NCI-H524 (cell line): ENCODE data around the gene MET.

Source experiments
- DNase-seq, 2 experiments: peaks; one replicate each; lab custom pipeline; 2025; lab: John Stamatoyannopoulos, UW

Gene MET

DNA sequence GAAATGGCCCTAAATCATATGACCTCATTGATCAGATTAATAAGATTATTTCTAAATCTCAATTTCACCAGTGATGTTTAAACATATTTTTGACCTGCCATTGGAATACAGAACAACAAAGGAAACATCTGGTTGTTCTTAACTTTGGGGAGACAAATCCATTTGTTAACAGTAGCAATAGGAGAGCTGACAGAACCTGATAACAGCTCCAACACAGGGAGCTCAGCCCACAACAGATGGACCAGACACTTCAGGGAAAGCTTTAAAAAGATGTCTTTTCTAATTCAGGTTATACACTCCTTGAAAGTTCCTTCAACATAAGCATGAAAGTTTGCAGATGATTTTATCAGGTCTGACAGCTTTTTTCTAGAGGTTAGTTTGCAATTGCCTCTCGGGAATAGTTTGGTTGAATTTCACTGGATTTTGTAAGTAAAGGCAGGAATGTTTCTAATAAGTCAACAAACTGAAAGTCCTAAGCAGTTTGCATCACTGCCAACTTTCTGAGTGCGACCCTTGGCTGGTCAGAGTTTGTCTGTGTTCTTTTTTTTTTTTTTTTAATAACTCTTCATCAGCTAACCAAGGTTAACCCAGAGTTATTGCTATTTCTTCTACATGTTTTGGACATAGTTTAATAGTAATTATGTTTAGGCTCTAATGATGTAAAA, 6.5 kb upstream of the MET start:
- DNase-seq, result peak; percentile 31 to 77

DNA sequence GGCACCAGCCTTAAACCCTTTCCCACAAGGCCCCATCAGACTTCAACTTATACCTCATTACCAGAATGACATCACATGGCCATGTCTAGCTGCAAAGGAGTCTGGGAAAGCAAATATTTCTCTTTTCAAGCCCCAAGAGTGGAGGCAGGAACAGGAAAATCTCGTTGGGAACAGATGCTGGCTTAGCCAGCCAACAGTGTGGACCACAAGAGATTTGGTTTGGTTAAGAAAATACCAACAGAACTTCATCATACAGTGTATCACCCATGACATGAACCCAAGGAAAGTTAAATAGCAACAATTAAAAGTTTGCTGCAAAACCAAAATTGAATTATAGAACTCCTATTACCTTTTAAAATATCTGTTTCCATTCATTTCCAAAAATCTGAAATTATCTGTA, 2.2 kb upstream of the MET start:
- no peak for DNase-seq

DNA sequence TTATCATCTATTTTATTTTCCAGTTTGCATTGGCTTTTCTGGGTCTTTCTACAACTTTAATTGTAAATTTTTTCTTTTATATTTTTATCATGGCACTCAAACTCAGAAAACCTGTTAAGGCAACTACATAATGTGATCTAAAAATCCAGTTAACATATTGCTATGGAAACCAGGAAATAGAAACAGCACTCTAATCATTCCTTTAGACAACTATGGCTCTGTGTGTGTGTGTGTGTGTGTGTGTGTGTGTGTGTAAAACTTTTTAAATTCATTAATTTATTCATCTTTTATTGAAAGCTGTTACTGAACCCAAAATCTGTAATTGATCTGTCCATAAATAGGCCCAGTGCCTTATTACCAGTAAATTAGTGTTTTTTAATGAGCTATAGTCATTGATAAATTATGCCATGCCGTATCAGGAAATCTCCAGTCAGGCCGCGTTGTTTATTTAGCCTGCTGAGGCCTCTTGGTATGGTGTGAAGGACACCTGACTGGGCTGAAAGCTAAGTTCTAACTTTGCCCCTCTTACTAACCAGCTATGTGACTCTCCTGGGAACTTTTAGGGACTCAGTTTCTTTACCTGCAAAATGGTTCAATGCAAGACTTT, 1.5 kb upstream of the MET start:
- no peak for DNase-seq

DNA sequence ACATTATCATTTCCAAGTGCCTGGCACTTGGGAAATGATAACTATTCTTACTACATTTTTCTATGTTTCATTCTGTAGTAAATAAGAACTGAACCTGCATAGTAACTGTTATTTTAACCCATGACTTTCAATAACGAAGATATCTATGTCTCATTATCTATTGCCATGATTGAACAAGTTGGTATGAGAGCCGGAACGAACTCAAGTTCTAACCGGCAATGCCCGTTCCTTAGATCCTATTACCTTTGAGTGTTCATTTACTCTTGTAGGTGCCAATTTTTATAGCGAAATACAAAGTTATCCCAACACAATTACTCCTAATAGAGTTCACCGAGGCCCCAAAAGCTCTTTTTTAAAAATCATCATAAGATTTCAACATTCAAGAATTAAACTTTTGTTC, 885 bp upstream of the MET start:
- no peak for DNase-seq

DNA sequence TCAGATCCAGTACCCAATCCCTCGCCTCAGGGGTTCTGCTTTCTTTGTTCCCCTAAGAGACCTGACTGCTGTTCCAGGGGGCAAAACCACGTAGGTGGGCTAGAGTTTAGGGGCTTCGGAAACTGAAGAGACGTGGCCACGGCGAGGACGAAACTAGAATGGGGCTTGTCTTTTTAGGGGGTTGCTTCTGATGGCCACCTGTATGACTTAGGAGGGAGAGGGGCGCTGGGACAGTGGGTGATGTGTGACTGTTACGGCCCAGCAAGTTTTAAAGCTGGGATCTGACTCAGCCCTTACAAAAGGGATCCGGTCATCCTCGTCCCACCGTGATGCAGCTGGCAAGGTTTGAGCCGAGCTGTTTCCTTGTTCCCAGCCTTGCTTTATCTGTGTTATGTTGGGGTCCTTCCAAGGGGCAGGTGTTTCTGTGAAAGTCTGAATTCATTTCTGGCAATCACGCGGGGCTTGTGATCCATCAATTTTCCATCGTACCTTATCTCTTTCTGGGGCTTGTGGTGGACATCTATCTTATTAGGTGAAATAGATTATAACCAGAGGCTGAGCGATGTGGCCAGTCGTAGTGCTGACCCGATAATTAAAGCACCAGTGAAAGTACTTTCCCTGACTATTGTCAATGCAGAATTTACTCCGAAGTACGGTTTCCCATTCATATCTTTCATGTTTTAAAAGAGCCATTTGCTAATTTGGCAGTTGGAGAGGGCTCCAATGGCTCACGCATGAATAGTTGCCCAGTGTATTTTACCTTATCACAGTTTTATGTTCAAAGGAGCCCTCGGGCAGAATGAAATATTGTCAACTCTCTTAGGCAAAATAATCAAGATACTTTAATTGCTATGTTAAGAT, 830 bp downstream of the MET start:
- DNase-seq, result no peak

DNA sequence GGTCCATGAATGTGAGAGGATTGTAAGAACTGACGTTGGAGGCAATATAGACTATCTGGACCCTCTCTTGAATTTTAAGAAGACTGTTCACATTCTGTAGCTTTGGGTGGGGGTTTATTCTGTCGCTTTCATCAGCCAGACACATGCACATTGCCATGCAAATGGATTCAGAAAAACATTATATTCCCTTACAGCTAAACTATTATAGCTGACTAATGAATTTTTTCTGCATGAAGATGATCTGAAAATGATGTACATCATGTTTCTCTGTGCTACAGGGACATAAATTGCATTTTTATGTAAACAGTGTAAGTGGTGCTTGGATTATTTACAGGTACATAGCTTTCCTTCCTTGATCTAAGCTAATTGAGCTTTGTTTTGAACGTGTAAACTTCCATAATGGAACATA, 1.5 kb downstream of the MET start:
- no peak for DNase-seq

DNA sequence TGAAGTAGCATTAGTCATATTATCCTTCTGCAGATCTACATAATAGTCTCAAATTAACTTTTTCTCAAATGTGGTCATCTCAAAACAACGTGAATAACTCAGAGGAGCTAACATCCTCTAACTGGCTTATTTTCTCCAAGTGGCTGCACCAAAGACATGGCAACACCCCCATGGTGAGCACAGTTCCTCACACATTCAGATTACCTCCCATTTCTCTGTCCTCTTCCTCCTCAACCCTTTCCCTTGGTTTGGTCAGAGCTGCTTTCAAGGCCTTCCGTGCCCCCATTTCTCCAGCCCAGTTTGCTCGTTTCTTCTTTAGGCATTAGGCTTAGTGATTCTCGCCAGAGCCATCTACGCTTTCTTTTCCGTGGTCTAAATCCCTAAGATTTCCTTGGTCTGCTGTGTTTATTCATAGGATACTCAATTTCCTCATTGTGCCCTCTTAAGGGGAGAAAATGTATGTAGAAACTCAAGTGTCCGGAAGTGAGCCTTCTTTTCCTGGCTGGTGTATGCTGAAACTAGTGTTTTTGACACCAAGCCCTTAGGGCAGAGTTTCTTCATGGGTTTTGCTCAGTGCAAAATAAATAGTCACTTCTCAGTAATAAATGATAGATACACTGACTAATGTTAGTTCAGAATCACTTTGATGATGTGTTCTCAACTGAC, 2.6 kb downstream of the MET start:
- DNase-seq, result no peak

DNA sequence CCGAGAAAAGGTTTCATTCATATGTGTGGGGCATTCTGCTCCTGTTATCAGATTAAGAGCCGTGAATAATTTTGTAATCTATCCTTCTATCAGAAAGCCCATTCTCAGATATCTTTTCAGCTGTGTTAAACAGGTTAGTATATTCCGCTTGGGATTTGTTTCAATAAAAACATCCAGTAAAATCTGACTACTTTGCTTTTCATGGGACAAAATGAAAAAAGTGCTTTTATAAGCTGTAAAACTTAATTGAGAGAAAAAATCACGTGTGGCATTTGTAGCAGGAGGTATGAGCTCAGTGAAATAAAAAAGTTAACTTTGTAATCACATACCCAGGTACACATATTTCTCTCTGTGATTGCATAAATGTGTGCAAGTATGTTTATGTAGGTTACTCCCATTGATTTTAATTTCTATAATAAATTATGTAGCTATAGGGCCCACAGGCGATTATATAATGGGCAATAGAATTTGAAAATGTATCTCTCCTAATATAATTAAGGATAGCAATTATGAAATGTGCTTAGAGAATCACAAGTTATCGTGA, 3.9 kb downstream of the MET start:
- no peak for DNase-seq

DNA sequence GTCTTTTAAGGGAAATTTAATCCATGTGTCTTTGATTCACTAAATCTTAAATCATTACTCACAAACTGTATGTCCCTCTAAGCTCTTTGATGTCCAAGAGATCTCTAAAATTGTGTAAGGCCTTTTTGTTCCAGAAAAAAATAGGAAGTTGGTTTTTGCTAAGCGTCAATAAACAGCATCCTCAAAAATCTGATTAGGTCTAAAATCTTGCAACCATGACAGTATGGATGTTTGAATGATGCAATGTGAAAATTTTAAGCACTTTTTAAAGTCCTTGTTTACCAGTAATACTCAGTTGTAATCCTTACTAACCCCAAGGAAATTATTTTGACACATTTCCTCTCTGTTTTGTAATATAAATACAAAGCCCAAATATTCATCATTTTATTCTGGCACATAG, 6.8 kb downstream of the MET start:
- no peak for DNase-seq

DNA sequence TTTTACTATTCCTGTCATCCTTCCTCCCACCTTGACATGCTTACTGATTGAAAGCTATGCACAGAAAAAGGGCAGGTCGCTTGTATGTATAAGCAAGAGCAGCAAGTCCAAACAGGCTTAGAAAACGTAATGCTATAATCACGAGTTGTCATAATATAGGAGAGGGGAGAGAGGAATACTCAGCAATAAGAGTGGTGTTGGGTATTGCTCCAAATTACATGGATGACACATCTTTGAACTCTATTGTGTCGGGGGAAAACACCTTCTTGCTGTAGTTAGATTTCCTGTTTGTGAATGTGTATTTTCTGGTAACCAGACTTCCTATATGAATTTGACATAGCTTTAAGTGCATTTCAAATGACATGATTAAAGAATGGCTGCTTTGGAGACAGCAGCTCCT, 7.5 kb downstream of the MET start:
- DNase-seq, result no peak

DNA sequence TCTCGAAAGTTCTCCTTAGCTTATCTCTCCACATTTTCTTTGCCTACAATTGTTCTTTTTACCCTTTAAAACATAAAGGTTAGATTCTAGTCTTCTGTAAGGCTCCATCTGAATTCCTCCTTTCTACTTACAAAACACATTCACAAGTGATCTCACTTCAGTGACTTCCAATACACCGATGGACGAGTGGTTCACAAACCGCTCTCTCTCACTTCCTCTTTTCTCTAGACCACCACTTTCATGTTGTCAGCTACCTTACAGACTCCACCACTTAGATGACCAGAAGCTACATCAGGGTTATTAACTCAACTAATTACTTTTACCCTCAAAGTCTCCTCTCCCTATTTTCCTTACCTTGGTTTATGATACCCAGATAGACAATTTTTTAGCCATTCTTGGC, 11.8 kb downstream of the MET start:
- DNase-seq, result no peak

DNA sequence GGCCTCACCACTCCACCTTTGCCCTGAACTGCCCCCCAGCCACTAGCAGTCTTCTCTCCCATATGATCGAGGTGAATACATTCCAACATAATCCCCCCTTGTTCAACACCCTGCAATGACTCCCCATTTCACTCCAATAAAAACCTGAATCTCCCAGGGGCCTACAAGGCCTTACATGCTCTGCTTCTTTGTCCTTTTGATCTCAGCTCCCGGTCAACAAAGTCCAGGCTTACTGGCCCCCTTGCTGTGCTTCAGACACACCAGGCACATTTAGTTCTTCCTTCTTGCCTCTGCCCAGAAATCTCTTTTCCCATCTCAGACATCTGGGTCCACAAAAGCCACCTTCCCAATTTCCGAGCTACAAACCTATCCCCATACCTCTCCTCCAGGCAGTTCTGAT, 14.0 kb downstream of the MET start:
- DNase-seq, result no peak

DNA sequence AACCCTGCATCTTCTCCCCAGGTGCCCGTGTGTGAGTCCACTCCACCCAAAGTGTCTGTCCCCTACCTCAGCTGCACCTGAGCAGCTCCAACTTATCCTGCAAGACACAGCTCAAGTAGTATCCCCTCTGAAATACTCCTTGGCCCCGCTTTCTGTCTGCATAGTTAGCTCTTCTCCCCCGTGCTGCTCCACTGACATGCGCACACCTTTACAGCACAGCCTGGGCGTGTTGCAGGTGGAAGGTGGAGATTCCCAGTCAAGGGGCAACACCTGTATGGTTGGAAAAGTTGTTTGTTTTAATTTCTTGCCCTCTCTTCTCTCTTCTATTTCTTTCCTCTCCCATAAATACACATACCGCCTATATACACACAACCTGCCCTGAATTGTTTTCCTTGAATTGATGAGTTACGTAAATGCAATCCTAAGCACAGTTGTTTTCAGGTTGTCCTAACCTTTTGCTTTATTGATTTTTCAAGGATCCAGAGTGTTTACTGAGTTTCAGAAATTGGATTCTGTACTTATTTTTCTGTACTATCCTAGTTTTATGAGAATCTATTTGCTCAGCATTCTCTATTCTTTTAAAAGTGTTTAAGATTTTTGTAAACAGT, 14.9 kb downstream of the MET start:
- no peak for DNase-seq

DNA sequence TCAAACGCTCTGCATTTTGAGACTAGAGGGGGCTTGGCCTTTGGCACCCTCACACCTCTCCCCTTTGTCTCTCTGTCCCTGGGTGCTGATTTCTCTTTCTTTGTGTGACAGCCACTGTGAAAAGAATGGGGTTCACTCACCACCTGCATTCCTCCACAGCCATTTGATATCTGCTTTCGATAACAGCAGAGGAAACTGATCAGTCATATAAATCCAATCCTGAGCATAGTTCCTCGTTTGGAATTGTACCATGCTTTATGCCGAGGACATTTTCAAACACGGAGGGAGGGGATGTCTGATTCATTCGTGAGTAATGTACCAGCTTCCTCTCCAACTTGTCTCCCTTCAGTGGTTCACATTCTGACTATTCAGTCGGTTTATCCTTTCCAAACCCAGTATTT, 15.8 kb downstream of the MET start:
- DNase-seq, result no peak

DNA sequence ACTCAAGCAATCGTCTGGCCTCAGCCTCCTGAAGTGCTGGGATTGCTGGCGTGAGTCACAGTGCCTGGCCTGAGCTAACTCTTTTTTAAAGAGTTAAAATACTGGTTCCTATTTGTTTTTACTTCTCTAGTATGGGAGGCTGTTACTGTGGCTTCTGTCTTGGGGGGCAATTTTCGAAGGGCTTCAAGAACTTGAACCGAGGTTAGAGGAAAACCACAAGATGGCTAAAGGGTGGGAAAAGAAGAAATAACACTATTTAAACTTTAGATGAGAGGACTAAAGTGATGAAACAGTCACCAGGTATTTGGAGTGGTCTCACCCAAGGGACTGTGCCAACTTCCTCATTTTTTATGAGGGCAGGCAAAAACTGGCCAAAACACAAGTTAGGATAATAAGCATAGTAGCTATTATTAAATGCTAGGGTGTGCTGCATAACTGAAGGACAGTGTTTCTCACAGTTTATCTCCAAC, 17.8 kb downstream of the MET start:
- DNase-seq, result no peak

DNA sequence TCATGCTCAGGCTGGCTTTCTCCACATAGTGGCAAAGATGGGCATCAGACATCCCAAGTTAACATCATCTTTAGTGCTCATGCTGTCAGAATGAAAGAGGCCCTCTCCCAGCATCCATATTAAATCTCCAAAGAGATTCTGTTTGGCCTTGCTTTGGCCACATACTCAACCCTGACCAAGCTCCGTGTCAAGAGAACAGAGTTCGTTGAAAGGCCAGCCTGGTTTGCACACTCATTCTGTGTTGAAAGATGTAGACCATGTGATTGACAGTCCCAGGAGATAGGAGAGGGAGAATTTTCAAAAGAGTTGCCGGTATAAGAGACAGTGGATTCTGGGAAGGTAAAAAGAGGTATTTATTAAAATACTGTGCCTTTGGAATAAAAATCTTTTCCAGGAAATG, 19.7 kb downstream of the MET start:
- DNase-seq, result no peak

DNA sequence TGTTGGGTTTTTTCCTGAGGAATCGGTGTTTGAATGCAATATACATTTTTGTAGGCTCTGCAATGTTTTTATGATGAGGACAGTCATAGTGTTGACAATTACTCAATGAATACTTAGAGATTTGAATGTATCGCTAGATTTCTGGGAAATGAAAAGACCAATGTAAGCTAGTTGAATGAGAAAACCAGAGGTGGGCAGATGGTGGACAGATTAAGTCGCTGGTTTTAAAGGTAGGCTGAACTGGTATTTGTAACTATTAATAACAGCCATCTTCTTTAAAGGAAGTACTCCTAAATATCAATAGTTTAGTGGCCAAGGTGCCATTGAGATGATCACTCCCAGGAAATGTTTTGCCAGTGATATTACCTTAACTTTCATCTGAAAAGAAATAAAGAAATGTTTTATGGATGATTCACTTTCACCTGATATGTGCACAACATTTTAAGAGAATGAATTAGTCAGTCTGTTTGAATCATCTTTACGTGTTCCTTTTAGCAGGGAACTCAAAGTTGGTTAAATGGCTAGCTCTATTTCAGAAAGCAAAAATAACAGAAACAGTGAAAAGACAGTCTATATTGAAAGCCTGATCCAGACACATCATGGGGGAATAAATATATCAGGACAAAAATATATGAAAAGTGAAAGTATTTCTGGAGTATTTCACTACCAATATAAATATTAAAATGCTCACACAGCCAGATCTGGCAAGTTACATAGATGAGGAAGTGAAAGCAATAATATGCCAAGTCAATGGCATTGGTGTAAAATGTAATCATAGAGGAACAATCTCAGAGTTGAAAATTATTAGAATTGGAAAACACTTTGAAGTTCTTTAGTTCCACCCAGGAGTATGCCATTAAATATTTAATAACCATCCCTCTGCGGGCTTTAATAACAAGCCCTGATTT, 20.7 kb downstream of the MET start:
- DNase-seq, result peak in 1 of 2 experiments; percentile 13

DNA sequence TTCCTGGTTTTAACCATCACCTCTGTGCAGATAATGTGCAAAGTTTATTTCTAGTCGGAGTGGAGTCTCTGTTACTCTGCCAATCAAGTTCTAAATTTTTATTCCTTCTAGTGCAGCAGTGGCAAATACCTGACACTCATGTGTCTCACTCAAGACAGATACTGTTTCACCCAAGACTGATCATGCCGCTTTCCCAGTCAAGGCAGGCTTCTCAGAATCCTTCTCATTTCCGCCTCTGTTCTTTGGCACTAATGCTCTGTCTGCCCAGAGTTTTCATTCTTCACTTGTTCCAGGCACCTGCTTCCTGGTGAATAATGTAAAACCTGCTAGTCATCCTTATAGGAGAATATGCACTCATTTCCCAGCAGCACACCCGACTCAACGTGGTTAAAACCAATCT, 24.7 kb downstream of the MET start:
- no peak for DNase-seq

DNA sequence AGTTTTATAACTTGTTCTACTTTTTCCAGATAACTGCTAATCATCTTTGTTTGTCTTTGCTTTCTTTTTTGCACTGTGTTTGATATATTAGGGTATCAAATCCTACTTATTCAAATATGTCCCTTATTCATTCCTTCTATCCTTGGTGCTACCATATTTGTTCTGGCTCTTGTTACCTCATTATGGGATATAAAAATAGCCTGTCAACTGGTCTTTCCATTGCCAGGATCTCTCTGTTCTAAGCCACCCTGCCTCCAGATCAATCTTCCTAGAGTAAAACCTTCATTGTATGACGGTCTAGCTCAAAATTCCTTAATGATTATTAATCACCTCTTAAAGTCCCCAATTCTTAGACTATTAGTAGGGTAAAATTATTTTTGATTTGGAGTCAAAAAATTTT, 25.2 kb downstream of the MET start:
- DNase-seq, result no peak

DNA sequence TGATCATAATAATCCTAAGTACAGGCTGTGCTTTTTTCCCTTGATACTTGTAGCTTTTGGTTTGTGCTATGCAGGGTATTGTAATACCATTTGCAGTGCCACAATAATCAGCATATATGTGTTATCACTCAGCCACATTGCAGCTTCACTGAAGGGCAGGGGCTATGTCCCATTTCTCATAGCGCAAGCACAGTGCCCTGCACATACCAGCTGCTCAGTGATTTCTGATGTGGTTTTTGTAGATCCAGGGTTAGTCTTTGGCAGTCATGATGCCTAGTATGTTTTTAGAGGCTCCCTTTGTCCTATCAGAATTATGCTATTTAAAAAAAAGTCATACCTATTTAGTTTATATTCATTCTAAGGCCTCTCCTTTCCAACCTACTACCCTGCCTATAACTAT, 25.8 kb downstream of the MET start:
- no peak for DNase-seq

DNA sequence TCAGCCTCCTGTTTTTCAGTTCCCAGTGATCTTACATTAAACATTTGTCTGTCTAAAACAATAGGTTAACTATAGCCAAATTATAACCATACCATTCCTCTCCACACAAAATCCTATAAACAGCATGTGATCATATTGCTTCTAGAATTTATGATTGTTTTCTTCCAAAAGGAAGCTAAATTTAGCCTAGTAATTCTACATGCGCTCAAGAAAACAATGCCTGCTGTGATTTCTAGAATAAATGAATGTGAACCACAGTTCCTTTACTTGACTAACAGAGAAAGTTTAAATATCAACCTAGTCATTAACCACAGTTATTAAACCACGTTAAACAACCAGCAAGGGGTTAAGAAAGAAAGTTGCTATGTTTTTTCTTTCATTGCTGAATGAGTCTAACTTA, 26.4 kb downstream of the MET start:
- no peak for DNase-seq
